ENCODE results near the gene AKR1B1. TPM values are rescaled to one million over a fixed set of nuclear protein-coding genes. Genes with fewer than 3 reads are reported as not detected.

Gene AKR1B1
- total RNA-seq, 4 donors from 2014 or later, result 10.7 to 22.6 (median 17.5) TPM

DNA sequence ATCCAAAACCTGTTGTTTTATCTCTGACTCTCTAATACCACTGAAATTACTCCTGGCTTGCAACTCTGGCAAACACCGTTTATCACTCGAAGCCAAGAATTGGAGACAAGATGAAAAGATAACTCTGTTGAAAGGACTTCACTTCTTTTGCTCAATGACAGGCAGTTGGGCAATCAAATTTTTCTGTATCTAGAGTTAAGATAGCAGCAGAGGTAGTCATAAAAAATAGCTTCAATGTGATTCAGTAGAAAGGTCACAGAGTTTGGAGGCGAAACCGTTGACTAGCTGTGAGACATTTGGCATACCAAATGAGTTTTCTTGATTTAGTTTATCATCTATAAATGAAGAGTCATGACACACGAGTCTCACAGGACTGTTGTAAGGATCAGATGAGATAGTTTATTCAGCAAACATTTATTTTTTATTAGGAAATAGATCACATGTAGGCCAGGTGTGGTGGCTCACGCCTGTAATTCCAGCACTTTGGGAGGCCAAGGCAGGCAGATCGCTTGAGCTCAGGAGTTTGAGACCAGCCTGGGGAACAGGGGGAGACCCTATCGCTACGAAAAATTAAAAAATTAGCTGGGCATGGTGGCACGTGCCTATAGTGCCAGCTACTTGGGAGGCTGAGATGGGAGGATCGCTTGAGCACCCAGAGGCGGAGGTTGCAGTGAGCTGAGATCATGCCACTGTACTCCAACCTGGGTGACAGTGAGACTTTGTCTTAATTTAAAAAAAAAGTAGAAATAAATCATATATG is 23.6 kb downstream of the AKR1B1 start:
- DNase-seq (ENCODE audit: low spot score in 2 of 2), result no peak
- WGBS, result 81% methylated on average over 12 of the region's 12 CpGs

DNA sequence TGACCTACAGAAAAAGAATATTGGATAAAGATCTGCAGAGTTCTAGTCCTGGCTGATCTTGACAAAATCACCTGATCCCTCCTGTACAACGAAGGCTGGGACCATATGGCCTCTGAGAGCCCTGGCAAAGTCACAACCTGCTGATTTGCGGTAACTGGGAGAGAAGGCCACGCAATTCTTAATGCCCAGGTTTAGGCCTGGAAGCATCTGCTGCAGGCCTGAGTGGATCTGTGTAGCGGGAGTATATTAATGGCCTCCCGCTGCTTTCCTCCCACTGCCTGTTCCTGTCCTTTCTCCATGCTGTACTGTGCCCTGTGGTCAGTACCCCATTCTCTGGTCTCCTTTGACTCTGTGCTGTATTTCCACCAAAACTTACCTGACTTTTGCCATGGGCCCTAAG is 24.2 kb downstream of the AKR1B1 start:
- WGBS, result 91% methylated on average over 5 of the region's 5 CpGs
- no peaks in the 10 kb centered on the region for H3K9me3 ChIP-seq
- H3K27me3 ChIP-seq, result no peaks in the 10 kb centered on the region
- TF ChIP-seq CTCF (IDR thresholded peaks at IDR 0.05), result no peak
- TF ChIP-seq EP300 (IDR thresholded peaks at IDR 0.05), result no peak
- no peak for TF ChIP-seq POLR2A (IDR thresholded peaks at IDR 0.05)
- no peak for TF ChIP-seq POLR2AphosphoS5 (IDR thresholded peaks at IDR 0.05)
- peaks cover 11% of the 10 kb centered on the region for H3K4me1 ChIP-seq
- H3K4me3 ChIP-seq, result no peak overlapping the region
- no peak for DNase-seq (ENCODE audit: low spot score in 2 of 2)
- no peak overlapping the region for H3K27ac ChIP-seq
- H3K36me3 ChIP-seq, result no peaks in the 10 kb centered on the region

More for the DNA sequence above, 23.6 kb downstream of the AKR1B1 start:
- Histone ChIP-seq H3K9me3 (no peaks in the 10 kb centered on the region), H3K27me3 (no peaks in the 10 kb centered on the region), H3K4me3 (no peak overlapping the region), H3K27ac (no peak overlapping the region), H3K4me1 (peaks cover 11% of the 10 kb centered on the region), H3K36me3 (no peaks in the 10 kb centered on the region)
- TF ChIP-seq POLR2A (IDR thresholded peaks at IDR 0.05) (no peak), POLR2AphosphoS5 (IDR thresholded peaks at IDR 0.05) (no peak)

- Histone ChIP-seq H3K27me3 (no peaks in the 10 kb centered on the region), H3K27ac (no peak overlapping the region), H3K4me3 (no peak overlapping the region), H3K4me1 (peaks cover 11% of the 10 kb centered on the region), H3K36me3 (no peaks in the 10 kb centered on the region), H3K9me3 (no peaks in the 10 kb centered on the region)
- no peak for DNase-seq (ENCODE audit: low spot score in 2 of 2)
- TF ChIP-seq POLR2AphosphoS5 (IDR thresholded peaks at IDR 0.05) (no peak), POLR2A (IDR thresholded peaks at IDR 0.05) (no peak), CTCF (IDR thresholded peaks at IDR 0.05) (no peak), EP300 (IDR thresholded peaks at IDR 0.05) (no peak)
- WGBS, result 90% methylated on average over 4 of the region's 4 CpGs
Observed at GRCh38 chr7:134433430-134433829, 25.5 kb downstream of the AKR1B1 start.

GRCh38 chr7:134432296-134433152 is 26.4 kb downstream of the AKR1B1 start:
- Histone ChIP-seq H3K9me3 (no peaks in the 10 kb centered on the region), H3K4me1 (peaks cover 11% of the 10 kb centered on the region), H3K27me3 (no peaks in the 10 kb centered on the region), H3K27ac (peak overlapping the region; percentile 50), H3K4me3 (peak overlapping the region; percentile 37), H3K36me3 (no peaks in the 10 kb centered on the region)
- 4% methylated on average over 20 of the region's 31 CpGs for WGBS
- TF ChIP-seq POLR2AphosphoS5 (IDR thresholded peaks at IDR 0.05) (no peak), CTCF (IDR thresholded peaks at IDR 0.05) (peak; percentile 59 to 74), POLR2A (IDR thresholded peaks at IDR 0.05) (peak in 1 of 2 donors; percentile 19)
- peak; percentile 91 to 92 for DNase-seq (ENCODE audit: low spot score in 2 of 2)

GRCh38 chr7:134431815-134432214 is 27.1 kb downstream of the AKR1B1 start:
- no peaks in the 10 kb centered on the region for H3K27me3 ChIP-seq
- DNase-seq (ENCODE audit: low spot score in 2 of 2), result no peak
- WGBS, result 61% methylated on average over 11 of the region's 11 CpGs
- TF ChIP-seq EP300 (IDR thresholded peaks at IDR 0.05), result no peak
- TF ChIP-seq CTCF (IDR thresholded peaks at IDR 0.05), result no peak
- no peak for TF ChIP-seq POLR2A (IDR thresholded peaks at IDR 0.05)
- TF ChIP-seq POLR2AphosphoS5 (IDR thresholded peaks at IDR 0.05), result no peak
- H3K9me3 ChIP-seq, result no peaks in the 10 kb centered on the region
- H3K27ac ChIP-seq, result no peak overlapping the region
- H3K4me3 ChIP-seq, result peak overlapping the region; percentile 37
- H3K36me3 ChIP-seq, result no peaks in the 10 kb centered on the region
- H3K4me1 ChIP-seq, result peaks cover 11% of the 10 kb centered on the region
